ENCODE data around the gene MAGEL2. TPM values are rescaled to one million over a fixed set of nuclear protein-coding genes. Genes with fewer than 3 reads are reported as not detected.
A peak's percentile ranks its signal among the peaks of the same experiment; 100 is the strongest.
"Not testable (repeated sequence)": the region's sequence is repeated elsewhere in the genome, so short reads cannot be mapped to it uniquely, and the experiment has no call there.

MAGEL2 gene
- polyA plus RNA-seq, 3 donors from 2014 or later = not detected

DNA sequence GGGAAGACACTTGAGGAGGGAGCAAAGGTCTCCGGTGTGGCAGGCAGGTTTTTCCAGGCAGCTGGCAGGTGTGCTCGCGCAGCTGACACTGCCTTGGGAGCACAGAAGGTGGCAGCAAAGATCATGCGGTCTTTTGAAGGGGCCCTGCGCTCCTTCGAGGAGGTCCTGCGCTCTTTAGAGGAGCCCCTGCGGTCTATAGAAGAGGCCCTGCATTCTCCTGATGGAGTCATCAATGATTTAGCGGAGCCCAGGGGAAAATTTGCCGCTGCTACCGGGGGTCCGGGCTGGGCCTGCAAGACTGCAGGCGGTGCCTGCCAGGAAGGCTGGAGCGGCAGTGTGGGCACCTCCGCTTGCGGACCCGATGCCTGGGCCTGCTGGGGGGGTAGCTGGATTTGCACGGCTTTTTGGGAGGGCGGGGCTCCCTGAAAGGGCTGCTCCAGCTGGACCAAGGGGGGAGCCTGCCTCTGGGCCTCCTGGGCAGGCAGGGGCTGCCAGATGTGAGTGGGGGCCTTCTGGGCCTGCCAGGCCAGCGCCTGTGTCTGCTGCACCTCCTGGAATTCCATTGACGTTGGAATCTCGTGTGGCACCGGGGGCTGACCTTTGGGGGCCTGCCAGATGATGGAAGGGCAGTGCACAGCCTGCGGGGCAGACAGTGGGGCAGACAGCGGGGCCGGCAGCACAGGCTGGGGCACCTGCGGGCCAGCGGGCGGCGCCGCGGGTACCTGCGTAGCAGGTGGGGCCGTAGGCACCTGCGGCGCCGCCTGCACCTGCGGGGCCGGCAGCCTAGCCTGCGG, 2.1 kb downstream of the MAGEL2 start:
- Mint-ChIP-seq H3K27ac (no peak overlapping the region), H3K36me3 (no peaks in the 10 kb centered on the region), H3K4me3 (no peak overlapping the region), H3K9me3 (peaks cover 0 to 4% (median under 1%) of the 10 kb centered on the region in 6 donors), H3K27me3 (ENCODE audit: low read depth in 3 of 3) (peaks cover 2 to 6% (median 4%) of the 10 kb centered on the region in 3 donors), H3K4me1 (no peaks in the 10 kb centered on the region)
- DNase-seq = no peak

DNA sequence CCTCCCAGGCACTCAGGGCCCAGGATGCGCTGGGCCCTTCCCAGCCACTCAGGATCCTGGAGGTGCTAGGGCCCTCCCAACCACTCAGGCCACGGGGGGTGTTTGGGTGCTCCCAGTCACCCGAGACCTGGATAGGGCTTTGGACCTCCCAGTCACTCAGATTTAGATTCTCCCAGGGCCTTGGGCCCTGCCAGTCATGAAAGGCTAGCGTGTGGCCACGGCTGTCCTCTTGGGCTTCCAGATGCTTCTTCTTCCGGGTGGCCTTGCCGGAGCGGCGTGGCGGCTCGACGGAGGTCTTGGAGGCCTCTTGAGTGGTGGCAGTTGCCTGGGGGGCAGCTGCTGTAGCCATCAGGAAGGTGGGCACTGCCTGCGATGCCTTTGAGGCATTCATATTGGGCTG, 2.8 kb downstream of the MAGEL2 start:
- H3K4me3 Mint-ChIP-seq = no peak overlapping the region
- no peak for DNase-seq
- H3K27me3 Mint-ChIP-seq (ENCODE audit: low read depth in 3 of 3) = peaks cover 2 to 6% (median 4%) of the 10 kb centered on the region in 3 donors
- H3K4me1 Mint-ChIP-seq = no peaks in the 10 kb centered on the region
- no peaks in the 10 kb centered on the region for H3K36me3 Mint-ChIP-seq
- H3K9me3 Mint-ChIP-seq = peaks cover 0 to 4% (median under 1%) of the 10 kb centered on the region in 6 donors
- no peak overlapping the region for H3K27ac Mint-ChIP-seq

DNA sequence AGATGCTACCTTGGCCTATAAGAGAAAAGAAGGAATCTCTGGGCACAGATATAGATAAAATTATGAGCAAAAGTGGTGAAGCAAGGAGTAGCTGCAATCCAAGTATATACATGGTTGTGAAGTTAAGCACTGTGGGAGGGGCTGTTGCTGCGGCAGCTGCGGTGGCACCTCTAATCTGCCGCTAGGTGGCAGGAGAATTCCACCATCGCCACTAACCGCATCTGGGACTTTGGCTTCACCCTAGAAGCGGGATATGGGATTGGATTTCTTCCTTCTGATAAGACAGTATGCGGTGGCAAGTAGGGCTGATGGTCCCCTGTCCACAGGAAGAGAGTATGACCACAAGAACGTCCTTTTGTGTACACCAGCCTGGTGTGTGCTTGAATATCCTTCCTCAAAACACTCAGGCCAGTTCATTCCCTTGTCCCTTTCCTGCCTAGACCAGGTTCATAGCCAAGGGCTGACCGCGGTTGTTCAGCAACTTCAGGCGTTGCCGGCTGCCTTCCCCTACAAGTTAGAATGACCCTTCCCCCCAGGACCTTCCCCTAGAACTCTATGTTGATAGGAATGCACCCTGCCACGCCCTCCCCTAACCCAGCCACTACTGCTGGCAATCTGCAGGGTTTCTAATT, 5.1 kb downstream of the MAGEL2 start:
- Mint-ChIP-seq H3K27me3 (ENCODE audit: low read depth in 3 of 3) (peaks cover 0 to 5% (median 4%) of the 10 kb centered on the region in 3 donors), H3K27ac (no peak overlapping the region), H3K36me3 (no peaks in the 10 kb centered on the region), H3K4me1 (no peaks in the 10 kb centered on the region), H3K4me3 (no peak overlapping the region), H3K9me3 (peaks cover 0 to 4% (median 0%) of the 10 kb centered on the region in 6 donors)
- peak in 1 of 3 donors; percentile 4 for DNase-seq

DNA sequence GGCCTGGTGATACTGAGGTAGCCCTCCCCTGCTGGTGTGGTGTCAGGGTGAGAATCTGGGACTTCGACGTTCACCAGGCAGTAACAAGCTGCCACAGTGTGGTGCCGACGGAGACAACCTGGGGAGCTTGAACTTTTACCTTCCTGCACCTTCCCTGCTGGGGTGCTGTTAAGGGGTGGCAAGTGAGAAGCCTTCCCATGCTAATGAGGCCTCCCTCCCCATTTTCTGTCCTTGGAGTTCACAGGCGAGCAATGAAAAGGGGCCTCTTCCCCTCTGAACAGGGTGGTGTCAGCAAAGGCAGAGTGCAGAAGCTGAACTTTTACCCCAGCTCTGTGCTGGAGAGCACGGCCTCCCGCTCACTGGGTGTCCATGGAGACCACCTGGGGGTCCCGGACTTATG, 13.5 kb downstream of the MAGEL2 start:
- peaks cover 0 to 4% (median 0%) of the 10 kb centered on the region in 6 donors for H3K9me3 Mint-ChIP-seq
- H3K27me3 Mint-ChIP-seq (ENCODE audit: low read depth in 3 of 3) = peaks cover 0 to 4% (median 2%) of the 10 kb centered on the region in 3 donors
- no peaks in the 10 kb centered on the region for H3K4me1 Mint-ChIP-seq
- no peak overlapping the region for H3K27ac Mint-ChIP-seq
- H3K36me3 Mint-ChIP-seq = no peaks in the 10 kb centered on the region
- no peak overlapping the region for H3K4me3 Mint-ChIP-seq
- DNase-seq = no peak

DNA sequence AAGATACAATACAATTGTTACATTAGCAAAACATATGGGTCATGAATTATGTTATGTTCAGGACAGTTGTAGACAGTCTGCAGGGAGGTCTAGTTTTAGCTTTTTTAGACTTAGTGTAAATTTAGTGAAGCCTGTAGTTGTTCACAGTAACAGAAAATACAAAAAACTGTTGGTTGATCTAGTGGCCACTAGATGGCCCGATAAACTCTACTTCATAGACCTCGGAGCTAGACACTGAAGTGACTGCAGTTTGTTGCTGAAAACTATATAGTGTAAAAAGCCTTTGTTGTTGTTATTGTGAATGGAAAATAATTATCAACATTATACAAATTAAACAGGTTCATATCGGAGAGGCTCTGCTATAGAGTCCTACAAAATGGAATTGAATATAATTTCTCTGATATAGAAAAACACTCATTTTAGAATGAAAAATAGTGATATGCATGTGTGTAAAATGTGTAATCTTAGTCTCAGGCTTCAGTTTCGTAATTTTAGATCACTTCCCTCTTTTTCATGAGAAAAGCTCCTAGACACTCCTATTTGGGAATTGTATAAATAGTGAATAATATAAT, 18.3 kb downstream of the MAGEL2 start:
- Mint-ChIP-seq H3K4me3 (no peak overlapping the region), H3K27ac (no peak overlapping the region), H3K9me3 (peaks cover 0 to 15% (median 0%) of the 10 kb centered on the region in 6 donors), H3K36me3 (no peaks in the 10 kb centered on the region), H3K4me1 (no peaks in the 10 kb centered on the region), H3K27me3 (ENCODE audit: low read depth in 3 of 3) (peaks cover 2 to 4% (median 3%) of the 10 kb centered on the region in 3 donors)
- no peak for DNase-seq

DNA sequence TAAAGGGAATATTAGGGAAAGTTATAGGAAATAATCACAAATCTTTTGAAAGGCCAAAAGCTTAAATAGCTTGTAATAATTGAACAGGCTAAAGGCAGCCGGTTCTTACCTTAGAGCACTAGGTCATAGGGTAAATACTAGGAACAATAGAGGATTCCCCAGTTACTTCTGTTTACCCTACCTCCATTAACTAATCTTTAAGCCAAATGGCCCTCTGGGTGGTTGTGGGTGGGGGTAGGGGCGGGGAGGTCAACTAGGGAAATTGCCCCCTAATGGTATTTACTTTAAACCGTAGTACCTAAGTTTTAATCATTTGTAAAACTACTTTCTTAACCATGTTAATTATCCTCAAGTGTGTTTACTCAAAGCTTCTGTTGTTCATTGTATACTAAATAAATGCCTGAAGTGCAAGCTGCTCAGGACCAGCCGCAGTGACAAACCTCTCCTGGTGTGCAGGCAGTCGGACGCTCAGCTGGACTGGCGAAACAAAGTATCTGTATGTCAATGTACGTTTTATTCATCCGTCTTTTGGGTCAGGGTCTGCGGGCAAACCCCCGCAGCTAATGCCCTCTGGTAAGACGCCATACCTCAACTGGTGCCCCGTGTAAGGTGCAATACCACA, 18.9 kb downstream of the MAGEL2 start:
- Mint-ChIP-seq H3K4me1 (no peaks in the 10 kb centered on the region), H3K4me3 (no peak overlapping the region), H3K9me3 (peaks cover 0 to 15% (median 0%) of the 10 kb centered on the region in 6 donors), H3K27ac (no peak overlapping the region), H3K27me3 (ENCODE audit: low read depth in 3 of 3) (peaks cover 2 to 4% (median 3%) of the 10 kb centered on the region in 3 donors), H3K36me3 (no peaks in the 10 kb centered on the region)
- no peak for DNase-seq

DNA sequence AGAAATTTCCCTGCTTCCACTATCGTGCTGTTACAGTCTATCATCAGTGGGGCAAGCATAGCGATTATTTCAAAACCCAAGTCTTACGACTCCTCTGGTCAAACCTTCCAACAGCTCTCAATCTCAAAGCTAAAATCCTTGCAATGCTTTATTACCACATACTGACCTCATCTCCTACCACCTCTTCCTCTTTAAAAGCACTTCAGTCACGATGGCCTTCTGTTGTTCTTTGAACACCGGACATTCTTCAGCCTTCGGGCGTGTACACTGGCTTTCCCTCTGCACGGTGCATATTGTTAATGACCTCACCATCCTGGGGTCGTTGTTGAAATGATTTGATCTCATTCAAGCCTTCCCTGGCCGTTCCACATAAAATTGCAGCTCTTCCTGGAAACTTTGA, 31.1 kb downstream of the MAGEL2 start:
- Mint-ChIP-seq H3K4me1 (no peaks in the 10 kb centered on the region), H3K36me3 (no peaks in the 10 kb centered on the region), H3K9me3 (peaks cover 0 to 22% (median 7%) of the 10 kb centered on the region in 6 donors), H3K27ac (no peak overlapping the region), H3K27me3 (ENCODE audit: low read depth in 3 of 3) (no peaks in the 10 kb centered on the region), H3K4me3 (no peak overlapping the region)
- no peak for DNase-seq

DNA sequence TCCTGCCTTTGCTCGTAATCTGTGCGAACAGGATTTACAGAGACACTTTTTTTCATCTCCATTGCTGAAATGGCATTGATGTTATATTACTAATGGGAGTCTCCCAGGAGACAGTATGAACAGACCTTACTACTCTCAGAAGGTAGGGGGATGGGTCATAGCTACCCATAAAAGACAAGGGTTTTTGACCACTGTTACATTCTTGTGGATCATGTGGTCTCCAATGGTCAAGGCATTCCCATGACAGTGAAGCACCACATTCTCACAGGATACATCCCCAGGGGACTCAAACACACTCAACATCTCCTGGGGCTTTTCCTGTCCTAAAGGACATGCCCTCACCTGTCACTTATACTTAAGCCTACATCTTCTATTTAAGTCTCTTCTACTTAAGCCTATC, 41.4 kb downstream of the MAGEL2 start:
- H3K9me3 Mint-ChIP-seq = peaks cover 0 to 16% (median 3%) of the 10 kb centered on the region in 6 donors
- H3K4me1 Mint-ChIP-seq = no peaks in the 10 kb centered on the region
- DNase-seq = no peak
- no peaks in the 10 kb centered on the region for H3K36me3 Mint-ChIP-seq
- peaks cover 2 to 5% (median 2%) of the 10 kb centered on the region in 3 donors for H3K27me3 Mint-ChIP-seq (ENCODE audit: low read depth in 3 of 3)
- H3K27ac Mint-ChIP-seq = no peak overlapping the region
- H3K4me3 Mint-ChIP-seq = no peak overlapping the region

DNA sequence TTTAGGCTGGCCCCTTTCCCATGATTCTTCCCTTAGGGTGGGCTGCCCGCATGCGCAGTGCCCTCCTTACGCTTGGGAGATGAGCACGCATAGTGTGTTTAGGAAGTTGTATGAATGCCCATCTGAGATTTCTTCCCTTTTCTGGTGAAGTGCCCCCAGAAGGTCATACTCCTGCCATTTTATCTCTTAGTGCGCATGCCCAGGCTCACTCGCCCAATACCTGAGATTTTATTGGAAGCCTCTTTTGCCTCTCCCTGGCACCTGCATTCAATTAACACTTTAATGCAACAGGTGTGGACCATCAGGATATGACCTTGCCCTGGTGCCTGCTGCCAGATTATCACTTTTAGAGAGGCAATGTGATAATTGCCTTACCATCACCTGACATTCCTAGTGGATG, 45.5 kb downstream of the MAGEL2 start:
- Mint-ChIP-seq H3K27me3 (ENCODE audit: low read depth in 3 of 3) (peaks cover 2 to 3% (median 2%) of the 10 kb centered on the region in 3 donors), H3K4me1 (no peaks in the 10 kb centered on the region), H3K27ac (no peak overlapping the region), H3K36me3 (no peaks in the 10 kb centered on the region), H3K4me3 (no peak overlapping the region), H3K9me3 (peaks cover 0 to 17% (median 4%) of the 10 kb centered on the region in 6 donors)
- DNase-seq = no peak

DNA sequence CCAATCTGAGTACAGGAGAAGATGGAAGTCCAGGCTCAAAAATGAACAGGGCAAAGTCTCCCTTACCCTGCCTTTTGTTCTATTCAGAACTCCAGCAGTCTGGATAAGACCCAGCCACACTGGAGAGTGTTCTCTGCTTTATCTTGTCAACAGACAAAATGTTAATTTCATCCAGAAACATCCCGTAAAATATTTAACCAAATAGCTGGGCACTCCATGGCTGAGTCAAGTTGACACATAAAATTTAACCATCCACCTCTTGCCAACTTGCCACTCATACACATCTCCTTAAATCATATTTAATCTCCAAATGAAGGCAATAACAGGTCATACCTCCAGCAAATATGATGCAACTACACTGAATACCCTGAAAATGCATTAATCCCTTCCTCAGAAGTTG, 48.6 kb downstream of the MAGEL2 start:
- no peak overlapping the region for H3K4me3 Mint-ChIP-seq
- no peaks in the 10 kb centered on the region for H3K4me1 Mint-ChIP-seq
- DNase-seq = no peak
- no peaks in the 10 kb centered on the region for H3K36me3 Mint-ChIP-seq
- H3K9me3 Mint-ChIP-seq = peaks cover 0 to 14% (median 7%) of the 10 kb centered on the region in 6 donors
- peaks cover 0 to 5% (median 2%) of the 10 kb centered on the region in 3 donors for H3K27me3 Mint-ChIP-seq (ENCODE audit: low read depth in 3 of 3)
- no peak overlapping the region for H3K27ac Mint-ChIP-seq

DNA sequence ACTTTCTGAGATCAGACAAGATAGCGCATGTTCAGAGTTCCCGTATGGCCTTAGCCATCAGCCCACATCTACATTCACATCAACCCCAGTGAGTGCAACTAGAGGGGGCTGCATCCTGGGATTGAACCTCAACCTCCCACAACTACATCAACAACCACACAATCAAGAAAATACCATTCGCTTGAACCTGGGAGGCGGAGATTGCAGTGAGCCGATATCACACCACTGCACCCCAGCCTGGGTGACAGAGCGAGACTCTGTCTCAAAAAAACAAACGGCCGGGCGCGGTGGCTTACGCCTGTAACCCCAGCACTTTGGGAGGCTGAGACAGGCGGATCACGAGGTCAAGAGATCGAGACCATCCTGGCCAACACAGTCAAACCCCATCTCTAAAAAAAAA, 50.4 kb downstream of the MAGEL2 start:
- not testable (repeated sequence) for H3K27me3 Mint-ChIP-seq (ENCODE audit: low read depth in 3 of 3); H3K4me1 Mint-ChIP-seq; H3K36me3 Mint-ChIP-seq; H3K27ac Mint-ChIP-seq; H3K4me3 Mint-ChIP-seq; DNase-seq; H3K9me3 Mint-ChIP-seq

DNA sequence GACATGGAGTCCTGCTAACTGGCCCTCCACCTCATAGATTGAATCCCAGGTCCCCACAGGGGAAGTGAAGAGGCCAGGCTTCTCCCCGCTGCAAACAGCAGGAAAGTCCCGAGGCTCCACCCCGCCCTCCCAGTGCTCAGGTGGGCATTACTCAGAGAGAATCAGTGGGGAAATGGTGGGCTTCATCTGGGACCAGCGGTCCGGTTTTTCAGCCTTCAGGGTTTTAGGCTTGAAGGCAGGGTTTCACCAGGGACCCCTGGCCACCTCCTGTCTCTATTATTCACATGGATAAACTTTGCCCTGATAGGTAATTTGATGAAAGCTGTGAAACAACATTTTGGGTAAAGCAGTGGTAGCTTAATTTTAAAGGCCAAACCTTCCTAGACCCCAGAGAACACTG, 50.9 kb downstream of the MAGEL2 start:
- peaks cover 0 to 1% (median 0%) of the 10 kb centered on the region in 3 donors for H3K27me3 Mint-ChIP-seq (ENCODE audit: low read depth in 3 of 3)
- H3K4me1 Mint-ChIP-seq = no peaks in the 10 kb centered on the region
- H3K4me3 Mint-ChIP-seq = no peak overlapping the region
- H3K27ac Mint-ChIP-seq = no peak overlapping the region
- DNase-seq = no peak
- H3K36me3 Mint-ChIP-seq = no peaks in the 10 kb centered on the region
- H3K9me3 Mint-ChIP-seq = peaks cover 0 to 6% (median 1%) of the 10 kb centered on the region in 6 donors

DNA sequence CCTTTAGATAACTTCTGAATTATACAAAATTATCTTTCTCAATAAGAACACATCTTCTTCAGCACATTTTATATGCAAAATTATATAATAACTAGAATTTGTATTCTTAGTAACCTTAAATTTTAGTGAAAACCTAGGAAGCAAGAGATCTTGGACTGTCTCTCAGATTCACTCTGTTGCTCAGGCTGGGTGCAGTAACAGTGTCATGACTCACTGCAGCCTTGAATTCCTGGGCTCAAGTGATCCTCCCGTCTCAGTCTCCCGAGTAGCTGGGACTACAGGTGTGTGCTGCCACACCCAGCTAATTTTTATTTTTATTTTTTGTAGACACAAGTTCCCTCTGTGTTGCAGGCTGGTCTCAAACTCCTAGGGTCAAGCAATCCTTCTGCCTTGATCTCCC, 52.3 kb downstream of the MAGEL2 start:
- peaks cover 0 to 3% (median 0%) of the 10 kb centered on the region in 3 donors for H3K27me3 Mint-ChIP-seq (ENCODE audit: low read depth in 3 of 3)
- peaks cover 0 to 9% (median 2%) of the 10 kb centered on the region in 6 donors for H3K9me3 Mint-ChIP-seq
- H3K27ac Mint-ChIP-seq = no peak overlapping the region
- no peak overlapping the region for H3K4me3 Mint-ChIP-seq
- H3K4me1 Mint-ChIP-seq = no peaks in the 10 kb centered on the region
- DNase-seq = no peak
- H3K36me3 Mint-ChIP-seq = no peaks in the 10 kb centered on the region

All from immature natural killer cell (primary cell).